Body of pancreas (tissue), 4 donors: ENCODE results near the gene OR7A5.

Experiments used
- POLR2A ChIP-seq, 3 donors: fragments of 450-650 bp; IDR thresholded peaks; one replicate each; pipeline ENCODE4 v1.6.1; 2016; ENCODE audit warnings: antibody characterized with exemption in 3 of 3, mild to moderate bottlenecking in 2 of 3
- TF ChIP-seq, protein P1 (sequence below), 7 experiments: fragments of 450-650 bp in 4 of 7; fragments of 200-600 bp in 3 of 7; sonication (generic) in 3 of 7; IDR thresholded peaks; one replicate each; pipeline ENCODE4 v1.5.1; 2016 to 2019; ENCODE audit warnings: antibody characterized with exemption in 7 of 7

GRCh38 chr19:14796021-14796420, 39.0 kb downstream of the OR7A5 start:
- TF ChIP-seq, protein P1, sequence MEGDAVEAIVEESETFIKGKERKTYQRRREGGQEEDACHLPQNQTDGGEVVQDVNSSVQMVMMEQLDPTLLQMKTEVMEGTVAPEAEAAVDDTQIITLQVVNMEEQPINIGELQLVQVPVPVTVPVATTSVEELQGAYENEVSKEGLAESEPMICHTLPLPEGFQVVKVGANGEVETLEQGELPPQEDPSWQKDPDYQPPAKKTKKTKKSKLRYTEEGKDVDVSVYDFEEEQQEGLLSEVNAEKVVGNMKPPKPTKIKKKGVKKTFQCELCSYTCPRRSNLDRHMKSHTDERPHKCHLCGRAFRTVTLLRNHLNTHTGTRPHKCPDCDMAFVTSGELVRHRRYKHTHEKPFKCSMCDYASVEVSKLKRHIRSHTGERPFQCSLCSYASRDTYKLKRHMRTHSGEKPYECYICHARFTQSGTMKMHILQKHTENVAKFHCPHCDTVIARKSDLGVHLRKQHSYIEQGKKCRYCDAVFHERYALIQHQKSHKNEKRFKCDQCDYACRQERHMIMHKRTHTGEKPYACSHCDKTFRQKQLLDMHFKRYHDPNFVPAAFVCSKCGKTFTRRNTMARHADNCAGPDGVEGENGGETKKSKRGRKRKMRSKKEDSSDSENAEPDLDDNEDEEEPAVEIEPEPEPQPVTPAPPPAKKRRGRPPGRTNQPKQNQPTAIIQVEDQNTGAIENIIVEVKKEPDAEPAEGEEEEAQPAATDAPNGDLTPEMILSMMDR (IDR thresholded peaks at IDR 0.05): no peak
- no peak for TF ChIP-seq POLR2A (IDR thresholded peaks at IDR 0.05)
